ENCODE results near the gene TCF7L1.
A peak's percentile ranks its signal among the peaks of the same experiment; 100 is the strongest.

The TCF7L1 gene

GRCh38 chr2:85286918-85287317 is 153.7 kb downstream of the TCF7L1 start:
- CTCF ChIA-PET, result interaction anchor here (1.4 to 6.1 kb wide), 4 partner anchors 11 to 220 kb away, joined by 3 to 47 read pairs (median 18); no protein-coding TSS in a partner anchor
- Histone ChIP-seq H3K4me3 (ENCODE audit: control insufficient read depth in 1 of 7, extremely low read depth in 1 of 7, insufficient read depth in 4 of 7, low read depth in 2 of 7, low read length in 6 of 7) (no peak overlapping the region), H3K9me3 (ENCODE audit: control extremely low read depth in 1 of 5, control insufficient read depth in 4 of 5, insufficient read depth in 2 of 5, low read depth in 1 of 5, low read length in 4 of 5) (no peaks in the 10 kb centered on the region), H3K36me3 (ENCODE audit: control insufficient read depth in 4 of 4, insufficient read depth in 4 of 4, low read length in 3 of 4) (no peaks in the 10 kb centered on the region), H3K27me3 (replicated peaks in 2 of 5; ENCODE audit: control insufficient read depth in 4 of 5, insufficient read depth in 5 of 5, low read length in 4 of 5) (no peaks in the 10 kb centered on the region), H3K27ac (ENCODE audit: insufficient read depth in 1 of 2, low read depth in 1 of 2, low read length in 2 of 2, poor library complexity in 1 of 2, severe bottlenecking in 2 of 2) (no peak overlapping the region), H3K4me1 (ENCODE audit: control extremely low read depth in 1 of 4, control insufficient read depth in 4 of 4, insufficient read depth in 4 of 4, low read length in 3 of 4) (peaks cover 0 to 14% (median 2%) of the 10 kb centered on the region in 4 experiments)
- POLR2A ChIA-PET, result no interaction called here
- 33% methylated on average over 8 of the region's 8 CpGs for WGBS (ENCODE audit: insufficient coverage)
- DNase-seq, result no peak

- Histone ChIP-seq H3K36me3 (ENCODE audit: control insufficient read depth in 4 of 4, insufficient read depth in 4 of 4, low read length in 3 of 4) (no peaks in the 10 kb centered on the region), H3K9me3 (ENCODE audit: control extremely low read depth in 1 of 5, control insufficient read depth in 4 of 5, insufficient read depth in 2 of 5, low read depth in 1 of 5, low read length in 4 of 5) (no peaks in the 10 kb centered on the region), H3K4me3 (ENCODE audit: control insufficient read depth in 1 of 7, extremely low read depth in 1 of 7, insufficient read depth in 4 of 7, low read depth in 2 of 7, low read length in 6 of 7) (no peak overlapping the region), H3K27ac (ENCODE audit: insufficient read depth in 1 of 2, low read depth in 1 of 2, low read length in 2 of 2, poor library complexity in 1 of 2, severe bottlenecking in 2 of 2) (no peak overlapping the region), H3K4me1 (ENCODE audit: control extremely low read depth in 1 of 4, control insufficient read depth in 4 of 4, insufficient read depth in 4 of 4, low read length in 3 of 4) (peaks cover 0 to 14% (median 2%) of the 10 kb centered on the region in 4 experiments), H3K27me3 (replicated peaks in 2 of 5; ENCODE audit: control insufficient read depth in 4 of 5, insufficient read depth in 5 of 5, low read length in 4 of 5) (no peaks in the 10 kb centered on the region)
- CTCF ChIA-PET, result interaction anchor here (0.6 to 6.1 kb wide), 4 partner anchors 11 to 221 kb away, joined by 3 to 47 read pairs (median 18); no protein-coding TSS in a partner anchor
- WGBS (ENCODE audit: insufficient coverage), result no CpG with 5 or more reads among the region's 7 CpGs
- DNase-seq, result no peak
- POLR2A ChIA-PET, result no interaction called here
Observed at GRCh38 chr2:85287721-85288120, 154.5 kb downstream of the TCF7L1 start.

- WGBS (ENCODE audit: insufficient coverage), result 97% methylated on average over 8 of the region's 10 CpGs
- POLR2A ChIA-PET, result no interaction called here
- Histone ChIP-seq H3K36me3 (ENCODE audit: control insufficient read depth in 4 of 4, insufficient read depth in 4 of 4, low read length in 3 of 4) (no peaks in the 10 kb centered on the region), H3K4me1 (ENCODE audit: control extremely low read depth in 1 of 4, control insufficient read depth in 4 of 4, insufficient read depth in 4 of 4, low read length in 3 of 4) (peaks cover 0 to 14% (median 2%) of the 10 kb centered on the region in 4 experiments), H3K27ac (ENCODE audit: insufficient read depth in 1 of 2, low read depth in 1 of 2, low read length in 2 of 2, poor library complexity in 1 of 2, severe bottlenecking in 2 of 2) (no peak overlapping the region), H3K27me3 (replicated peaks in 2 of 5; ENCODE audit: control insufficient read depth in 4 of 5, insufficient read depth in 5 of 5, low read length in 4 of 5) (no peaks in the 10 kb centered on the region), H3K9me3 (ENCODE audit: control extremely low read depth in 1 of 5, control insufficient read depth in 4 of 5, insufficient read depth in 2 of 5, low read depth in 1 of 5, low read length in 4 of 5) (no peaks in the 10 kb centered on the region), H3K4me3 (ENCODE audit: control insufficient read depth in 1 of 7, extremely low read depth in 1 of 7, insufficient read depth in 4 of 7, low read depth in 2 of 7, low read length in 6 of 7) (no peak overlapping the region)
- DNase-seq, result no peak
- CTCF ChIA-PET, result interaction anchor here (0.6 to 6.1 kb wide), 5 partner anchors 10 to 222 kb away, joined by 3 to 47 read pairs (median 4); no protein-coding TSS in a partner anchor
Observed at GRCh38 chr2:85288244-85288725, 155.1 kb downstream of the TCF7L1 start.

- CTCF ChIA-PET, result interaction anchor here (0.6 to 1.6 kb wide), 4 partner anchors 9 to 796 kb away, joined by 3 to 10 read pairs (median 4); no protein-coding TSS in a partner anchor
- WGBS (ENCODE audit: insufficient coverage), result 83% methylated on average over 1 of the region's 4 CpGs
- Histone ChIP-seq H3K9me3 (ENCODE audit: control extremely low read depth in 1 of 5, control insufficient read depth in 4 of 5, insufficient read depth in 2 of 5, low read depth in 1 of 5, low read length in 4 of 5) (no peaks in the 10 kb centered on the region), H3K4me3 (ENCODE audit: control insufficient read depth in 1 of 7, extremely low read depth in 1 of 7, insufficient read depth in 4 of 7, low read depth in 2 of 7, low read length in 6 of 7) (peak overlapping the region in 2 of 7 experiments; percentile 4 to 57), H3K27ac (ENCODE audit: insufficient read depth in 1 of 2, low read depth in 1 of 2, low read length in 2 of 2, poor library complexity in 1 of 2, severe bottlenecking in 2 of 2) (no peak overlapping the region), H3K27me3 (replicated peaks in 2 of 5; ENCODE audit: control insufficient read depth in 4 of 5, insufficient read depth in 5 of 5, low read length in 4 of 5) (no peaks in the 10 kb centered on the region), H3K36me3 (ENCODE audit: control insufficient read depth in 4 of 4, insufficient read depth in 4 of 4, low read length in 3 of 4) (no peaks in the 10 kb centered on the region), H3K4me1 (ENCODE audit: control extremely low read depth in 1 of 4, control insufficient read depth in 4 of 4, insufficient read depth in 4 of 4, low read length in 3 of 4) (peaks cover 0 to 13% (median 2%) of the 10 kb centered on the region in 4 experiments)
- peak; percentile 61 to 90 (median 89) for DNase-seq
- POLR2A ChIA-PET, result no interaction called here
Observed at GRCh38 chr2:85291425-85292023, 158.3 kb downstream of the TCF7L1 start.

GRCh38 chr2:85302121-85302520 is 168.9 kb downstream of the TCF7L1 start:
- peaks cover 0 to under 1% (median 0%) of the 10 kb centered on the region in 4 experiments for H3K4me1 ChIP-seq (ENCODE audit: control extremely low read depth in 1 of 4, control insufficient read depth in 4 of 4, insufficient read depth in 4 of 4, low read length in 3 of 4)
- no peaks in the 10 kb centered on the region for H3K36me3 ChIP-seq (ENCODE audit: control insufficient read depth in 4 of 4, insufficient read depth in 4 of 4, low read length in 3 of 4)
- no peak overlapping the region for H3K27ac ChIP-seq (ENCODE audit: insufficient read depth in 1 of 2, low read depth in 1 of 2, low read length in 2 of 2, poor library complexity in 1 of 2, severe bottlenecking in 2 of 2)
- WGBS (ENCODE audit: insufficient coverage), result 97% methylated on average over 6 of the region's 6 CpGs
- ChIA-PET POLR2A (no interaction called here), CTCF (interaction anchor here (4.3 kb wide), 1 partner anchor 12 kb away, joined by 13 read pairs; no protein-coding TSS in a partner anchor)
- H3K27me3 ChIP-seq (replicated peaks in 2 of 5; ENCODE audit: control insufficient read depth in 4 of 5, insufficient read depth in 5 of 5, low read length in 4 of 5), result peaks cover 0 to 2% (median 2%) of the 10 kb centered on the region in 5 experiments
- no peaks in the 10 kb centered on the region for H3K9me3 ChIP-seq (ENCODE audit: control extremely low read depth in 1 of 5, control insufficient read depth in 4 of 5, insufficient read depth in 2 of 5, low read depth in 1 of 5, low read length in 4 of 5)
- H3K4me3 ChIP-seq (ENCODE audit: control insufficient read depth in 1 of 7, extremely low read depth in 1 of 7, insufficient read depth in 4 of 7, low read depth in 2 of 7, low read length in 6 of 7), result no peak overlapping the region
- no peak for DNase-seq

- Histone ChIP-seq H3K27ac (ENCODE audit: insufficient read depth in 1 of 2, low read depth in 1 of 2, low read length in 2 of 2, poor library complexity in 1 of 2, severe bottlenecking in 2 of 2) (no peak overlapping the region), H3K27me3 (replicated peaks in 2 of 5; ENCODE audit: control insufficient read depth in 4 of 5, insufficient read depth in 5 of 5, low read length in 4 of 5) (peaks cover 0 to 2% (median 0%) of the 10 kb centered on the region in 5 experiments), H3K4me1 (ENCODE audit: control extremely low read depth in 1 of 4, control insufficient read depth in 4 of 4, insufficient read depth in 4 of 4, low read length in 3 of 4) (peaks cover 5 to 13% (median 12%) of the 10 kb centered on the region in 4 experiments), H3K4me3 (ENCODE audit: control insufficient read depth in 1 of 7, extremely low read depth in 1 of 7, insufficient read depth in 4 of 7, low read depth in 2 of 7, low read length in 6 of 7) (no peak overlapping the region), H3K9me3 (ENCODE audit: control extremely low read depth in 1 of 5, control insufficient read depth in 4 of 5, insufficient read depth in 2 of 5, low read depth in 1 of 5, low read length in 4 of 5) (no peaks in the 10 kb centered on the region), H3K36me3 (ENCODE audit: control insufficient read depth in 4 of 4, insufficient read depth in 4 of 4, low read length in 3 of 4) (no peaks in the 10 kb centered on the region)
- WGBS (ENCODE audit: insufficient coverage), result 88% methylated on average over 23 of the region's 28 CpGs
- ChIA-PET POLR2A (no interaction called here), CTCF (interaction anchor here (1.0 to 1.2 kb wide), 2 partner anchors 13 to 286 kb away, joined by 3 read pairs; no protein-coding TSS in a partner anchor)
- no peak for DNase-seq
Observed at GRCh38 chr2:85303780-85304531, 170.8 kb downstream of the TCF7L1 start.

Data from common myeloid progenitor, CD34-positive (primary cell).